ENCODE data around the gene LCN1. TPM values are rescaled to one million over a fixed set of nuclear protein-coding genes. Genes with fewer than 3 reads are reported as not detected.

Gene LCN1
- total RNA-seq, 2 donors from 2014 or later: not detected

GRCh38 chr9:135478191-135478590, 43.0 kb upstream of the LCN1 start:
- Histone ChIP-seq H3K4me1 (peaks cover 0 to 20% of the 10 kb centered on the region in 2 donors), H3K36me3 (no peaks in the 10 kb centered on the region), H3K27ac (peak overlapping the region in 1 of 2 donors; percentile 87), H3K4me3 (no peak overlapping the region), H3K9me3 (no peaks in the 10 kb centered on the region), H3K27me3 (no peaks in the 10 kb centered on the region)
- TF ChIP-seq CTCF (IDR thresholded peaks at IDR 0.05): no peak
- DNase-seq (ENCODE audit: low spot score): no peak

GRCh38 chr9:135478829-135479468, 42.3 kb upstream of the LCN1 start:
- H3K9me3 ChIP-seq: no peaks in the 10 kb centered on the region
- no peaks in the 10 kb centered on the region for H3K27me3 ChIP-seq
- peak in 1 of 2 donors; percentile 19 for TF ChIP-seq CTCF (IDR thresholded peaks at IDR 0.05)
- peak; percentile 61 for DNase-seq (ENCODE audit: low spot score)
- peak overlapping the region; percentile 80 to 87 for H3K27ac ChIP-seq
- peaks cover 0 to 20% of the 10 kb centered on the region in 2 donors for H3K4me1 ChIP-seq
- peaks cover under 1% of the 10 kb centered on the region for H3K36me3 ChIP-seq
- peak overlapping the region; percentile 75 for H3K4me3 ChIP-seq

GRCh38 chr9:135479469-135480052, 41.7 kb upstream of the LCN1 start, which contains the start of gene PPP1R26:
TSS of gene PPP1R26 (plus strand) at chr9:135479782. CDS start at chr9:135484511, 4,729 bp downstream.
- H3K36me3 ChIP-seq: peaks cover 7% of the 10 kb centered on the region
- H3K27ac ChIP-seq: peak within 1 kb of the TSS; percentile 80 to 87
- TF ChIP-seq CTCF (IDR thresholded peaks at IDR 0.05): no peak
- DNase-seq (ENCODE audit: low spot score): no peak
- peak within 1 kb of the TSS; percentile 75 to 81 for H3K4me3 ChIP-seq
- H3K4me1 ChIP-seq: peaks cover 0 to 20% of the 10 kb centered on the region in 2 donors
- no peaks in the 10 kb centered on the region for H3K27me3 ChIP-seq
- no peaks in the 10 kb centered on the region for H3K9me3 ChIP-seq

- no peak for DNase-seq (ENCODE audit: low spot score)
- H3K36me3 ChIP-seq: peaks cover 14% of the 10 kb centered on the region
- peak overlapping the region; percentile 35 to 62 for H3K27ac ChIP-seq
- no peaks in the 10 kb centered on the region for H3K27me3 ChIP-seq
- peaks cover 0 to 20% of the 10 kb centered on the region in 2 donors for H3K4me1 ChIP-seq
- no peaks in the 10 kb centered on the region for H3K9me3 ChIP-seq
- peak overlapping the region; percentile 64 to 81 for H3K4me3 ChIP-seq
- TF ChIP-seq CTCF (IDR thresholded peaks at IDR 0.05): no peak
These were observed 40.9 kb upstream of the LCN1 start for GRCh38 chr9:135480071-135480939.

GRCh38 chr9:135480940-135481310, 40.3 kb upstream of the LCN1 start:
- Histone ChIP-seq H3K4me3 (peak overlapping the region; percentile 64 to 81), H3K27ac (peak overlapping the region in 1 of 2 donors; percentile 35)
- no peak for TF ChIP-seq CTCF (IDR thresholded peaks at IDR 0.05)

More at GRCh38 chr9:135480940-135481310, 40.3 kb upstream of the LCN1 start:
- Histone ChIP-seq H3K27me3 (no peaks in the 10 kb centered on the region), H3K4me1 (peaks cover 0 to 20% of the 10 kb centered on the region in 2 donors), H3K9me3 (no peaks in the 10 kb centered on the region), H3K36me3 (peaks cover 21% of the 10 kb centered on the region)
- DNase-seq (ENCODE audit: low spot score): no peak
